KOPT-K1 (cell line): ENCODE results near the gene SGMS1.
"Not testable (repeated sequence)": the region's sequence is repeated elsewhere in the genome, so short reads cannot be mapped to it uniquely, and the experiment has no call there.

Experiments
- H3K27ac ChIP-seq: fragments of 200-600 bp; sonication (generic); 2 replicates; pipeline ENCODE4 v1.5.1; 2016; ENCODE audit warnings: antibody characterized with exemption, mild to moderate bottlenecking, low read depth, low read length; ENCODE audit not compliant: poor library complexity, severe bottlenecking
- H3K36me3 ChIP-seq: fragments of 200-600 bp; sonication (generic); 2 replicates; pipeline ENCODE4 v1.5.1; 2017; ENCODE audit warnings: antibody characterized with exemption, mild to moderate bottlenecking, low read length, moderate library complexity; ENCODE audit not compliant: insufficient read depth
- H3K9me3 ChIP-seq: fragments of 200-600 bp; sonication (generic); 2 replicates; pipeline ENCODE4 v1.5.1; 2017; ENCODE audit warnings: antibody characterized with exemption, low read length, mild to moderate bottlenecking; ENCODE audit not compliant: insufficient read depth, poor library complexity, severe bottlenecking

Gene SGMS1

GRCh38 chr10:50536617-50537240 lies 87.0 kb downstream of the SGMS1 start:
- Histone ChIP-seq H3K36me3 (no peaks in the 10 kb centered on the region), H3K9me3 (no peaks in the 10 kb centered on the region), H3K27ac (no peak overlapping the region)

- H3K36me3 ChIP-seq, H3K9me3 ChIP-seq, H3K27ac ChIP-seq: not testable (repeated sequence)
Observed at GRCh38 chr10:50534748-50535376, 88.9 kb downstream of the SGMS1 start.

- Histone ChIP-seq H3K36me3 (no peaks in the 10 kb centered on the region), H3K27ac (no peak overlapping the region), H3K9me3 (no peaks in the 10 kb centered on the region)
Observed at GRCh38 chr10:50533296-50533695, 90.5 kb downstream of the SGMS1 start.

GRCh38 chr10:50531388-50532077 lies 92.2 kb downstream of the SGMS1 start:
- Histone ChIP-seq H3K36me3 (no peaks in the 10 kb centered on the region), H3K27ac (no peak overlapping the region), H3K9me3 (no peaks in the 10 kb centered on the region)

GRCh38 chr10:50529660-50530059 lies 94.1 kb downstream of the SGMS1 start:
- Histone ChIP-seq H3K9me3 (no peaks in the 10 kb centered on the region), H3K27ac (no peak overlapping the region)

GRCh38 chr10:50528206-50528605 lies 95.5 kb downstream of the SGMS1 start:
- no peaks in the 10 kb centered on the region for H3K9me3 ChIP-seq
- H3K36me3 ChIP-seq: no peaks in the 10 kb centered on the region
- H3K27ac ChIP-seq: no peak overlapping the region

More at GRCh38 chr10:50529660-50530059, 94.1 kb downstream of the SGMS1 start:
- no peaks in the 10 kb centered on the region for H3K36me3 ChIP-seq

- no peaks in the 10 kb centered on the region for H3K36me3 ChIP-seq
- H3K9me3 ChIP-seq: no peaks in the 10 kb centered on the region
- H3K27ac ChIP-seq: no peak overlapping the region
Observed at GRCh38 chr10:50527442-50528043, 96.2 kb downstream of the SGMS1 start.

GRCh38 chr10:50526185-50526584 lies 97.6 kb downstream of the SGMS1 start:
- no peak overlapping the region for H3K27ac ChIP-seq
- H3K9me3 ChIP-seq: no peaks in the 10 kb centered on the region
- H3K36me3 ChIP-seq: no peaks in the 10 kb centered on the region

- Histone ChIP-seq H3K36me3 (no peaks in the 10 kb centered on the region), H3K9me3 (no peaks in the 10 kb centered on the region), H3K27ac (no peak overlapping the region)
Observed at GRCh38 chr10:50523357-50523756, 100.4 kb downstream of the SGMS1 start.

- H3K27ac ChIP-seq: peak overlapping the region; percentile 19
- H3K9me3 ChIP-seq: no peaks in the 10 kb centered on the region
- H3K36me3 ChIP-seq: no peaks in the 10 kb centered on the region
Observed at GRCh38 chr10:50522908-50523307, 100.8 kb downstream of the SGMS1 start.

GRCh38 chr10:50520115-50520514 lies 103.6 kb downstream of the SGMS1 start:
- Histone ChIP-seq H3K36me3 (no peaks in the 10 kb centered on the region), H3K27ac (no peak overlapping the region), H3K9me3 (no peaks in the 10 kb centered on the region)

- H3K36me3 ChIP-seq: no peaks in the 10 kb centered on the region
- no peaks in the 10 kb centered on the region for H3K9me3 ChIP-seq
- no peak overlapping the region for H3K27ac ChIP-seq
Observed at GRCh38 chr10:50517626-50518025, 106.1 kb downstream of the SGMS1 start.

GRCh38 chr10:50516171-50516570 lies 107.6 kb downstream of the SGMS1 start:
- Histone ChIP-seq H3K9me3 (no peaks in the 10 kb centered on the region), H3K36me3 (no peaks in the 10 kb centered on the region), H3K27ac (no peak overlapping the region)

- H3K9me3 ChIP-seq: no peaks in the 10 kb centered on the region
- no peak overlapping the region for H3K27ac ChIP-seq
- no peaks in the 10 kb centered on the region for H3K36me3 ChIP-seq
Observed at GRCh38 chr10:50515420-50515819, 108.3 kb downstream of the SGMS1 start.

GRCh38 chr10:50514995-50515394 lies 108.8 kb downstream of the SGMS1 start:
- H3K9me3 ChIP-seq: no peaks in the 10 kb centered on the region
- H3K36me3 ChIP-seq: no peaks in the 10 kb centered on the region
- H3K27ac ChIP-seq: no peak overlapping the region
